Measurements from ENCODE around the gene MED4.

The MED4 gene

GRCh38 chr13:48040049-48040448, 54.9 kb downstream of the MED4 start:
- no peak for DNase-seq

GRCh38 chr13:48038761-48039160, 56.1 kb downstream of the MED4 start:
- DNase-seq, result peak; percentile 11

- peak; percentile 100 for DNase-seq
Measured at GRCh38 chr13:48037346-48038173, 57.3 kb downstream of the MED4 start, which contains the start of gene NUDT15. Gene NUDT15, plus strand, starts transcription at chr13:48037726. Its CDS starts 21 bp downstream, at chr13:48037747.

GRCh38 chr13:48029859-48030258, 65.0 kb downstream of the MED4 start:
- no peak for DNase-seq

GRCh38 chr13:48028066-48028465, 66.8 kb downstream of the MED4 start:
- DNase-seq, result no peak

Data from right kidney (tissue), 1 donor.